GM12872 (cell line): Measurements from ENCODE around the gene STK39.
A peak's percentile ranks its signal among the peaks of the same experiment; 100 is the strongest.

ENCODE experiments used
- CTCF ChIP-seq: IDR thresholded peaks from 3 replicates; pipeline ENCODE4 v1.5.1; 2011; ENCODE audit warnings: low read depth, mild to moderate bottlenecking, low read length, moderate library complexity; ENCODE audit not compliant: insufficient read depth

The STK39 gene

GRCh38 chr2:168247341-168248261 is at the start of gene STK39:
TSS of gene STK39 (minus strand) at chr2:168247595. CDS start at chr2:168247435, 160 bp downstream.
- 0 out of 3 replicates have a peak, but pooled peaks have one; percentile 0 for TF ChIP-seq CTCF

- no peak for TF ChIP-seq CTCF
Measured at GRCh38 chr2:168295051-168295450, 47.7 kb upstream of the STK39 start.

- no peak for TF ChIP-seq CTCF
Measured at GRCh38 chr2:168294409-168294808, 47.0 kb upstream of the STK39 start.

- 0 out of 3 replicates have a peak, but pooled peaks have one; percentile 12 for TF ChIP-seq CTCF
Measured at GRCh38 chr2:168293766-168294165, 46.4 kb upstream of the STK39 start.

- no peak for TF ChIP-seq CTCF
Measured at GRCh38 chr2:168290391-168290790, 43.0 kb upstream of the STK39 start.

- TF ChIP-seq CTCF: no peak
Measured at GRCh38 chr2:168289880-168290279, 42.5 kb upstream of the STK39 start.

GRCh38 chr2:168286535-168286934 is 39.1 kb upstream of the STK39 start:
- no peak for TF ChIP-seq CTCF
